HG03045 (cell line): ENCODE results near the gene TNFRSF21.

ENCODE experiments used
- ATAC-seq: cut with Tn5 transposase; IDR thresholded peaks from one replicate; pipeline ENCODE4 v1.9.1; 2021; ENCODE audit warnings: mild to moderate bottlenecking, moderate library complexity; ENCODE audit not compliant: unreplicated experiment

The TNFRSF21 gene

GRCh38 chr6:47181681-47182080 lies 128.0 kb downstream of the TNFRSF21 start:
- no peak for ATAC-seq
